B cell (primary cell): ENCODE data around the gene RNF166.

ENCODE experiments used
- EZH2 ChIP-seq: IDR thresholded peaks from 2 replicates; pipeline ENCODE4 v1.6.1; 2012; ENCODE audit warnings: borderline replicate concordance, low read depth, mild to moderate bottlenecking, moderate library complexity, low read length; ENCODE audit not compliant: insufficient read depth, poor library complexity, severe bottlenecking
- TF ChIP-seq, protein P1 (sequence below): fragments of 200-600 bp; IDR thresholded peaks from one replicate; pipeline ENCODE4 v1.8.0; 2022; ENCODE audit warnings: antibody characterized with exemption, mild to moderate bottlenecking

DNA sequence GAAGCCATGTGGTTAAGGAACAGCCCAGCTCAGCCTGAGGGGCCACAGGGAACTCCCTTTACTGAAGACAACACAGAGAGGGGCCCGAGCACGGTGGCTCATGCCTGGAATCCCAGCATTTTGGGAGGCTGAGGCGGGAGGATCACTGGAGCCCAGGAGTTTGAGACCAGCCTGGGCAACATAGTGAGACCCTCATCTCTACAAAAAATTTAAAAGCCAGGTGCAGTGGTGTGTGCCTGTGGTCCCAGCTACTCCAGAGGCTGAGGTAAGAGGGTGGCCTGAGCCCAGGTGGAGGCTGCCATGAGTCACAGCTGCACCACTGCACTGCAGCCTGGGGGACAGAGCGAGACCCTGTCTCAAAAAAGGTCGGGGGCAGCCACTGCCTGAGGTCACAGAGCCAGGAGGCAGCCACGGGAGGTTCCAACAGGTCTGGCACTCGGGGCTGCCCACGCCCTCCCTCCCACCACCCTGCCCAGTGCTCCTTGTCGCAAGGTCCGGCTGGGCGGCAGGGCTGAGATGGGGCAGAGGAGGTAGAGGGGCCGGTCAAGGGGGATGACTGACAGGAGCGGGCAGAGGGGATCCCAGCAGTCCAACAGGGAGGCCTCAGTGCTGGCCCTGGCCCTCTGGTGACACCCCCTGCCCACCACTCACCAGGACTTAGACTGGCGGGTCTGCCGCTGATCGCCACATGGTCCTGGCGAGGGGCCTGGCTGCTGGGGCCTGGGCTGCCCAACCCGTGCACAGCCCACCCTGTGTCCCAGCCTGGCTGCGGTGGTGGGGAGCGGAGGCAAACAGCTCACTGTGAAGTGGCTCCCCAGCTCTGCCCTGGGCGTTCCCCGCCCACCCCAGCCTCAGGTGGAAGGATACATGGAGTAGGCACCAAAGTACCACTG is 58.8 kb downstream of the RNF166 start:
- TF ChIP-seq, protein P1, sequence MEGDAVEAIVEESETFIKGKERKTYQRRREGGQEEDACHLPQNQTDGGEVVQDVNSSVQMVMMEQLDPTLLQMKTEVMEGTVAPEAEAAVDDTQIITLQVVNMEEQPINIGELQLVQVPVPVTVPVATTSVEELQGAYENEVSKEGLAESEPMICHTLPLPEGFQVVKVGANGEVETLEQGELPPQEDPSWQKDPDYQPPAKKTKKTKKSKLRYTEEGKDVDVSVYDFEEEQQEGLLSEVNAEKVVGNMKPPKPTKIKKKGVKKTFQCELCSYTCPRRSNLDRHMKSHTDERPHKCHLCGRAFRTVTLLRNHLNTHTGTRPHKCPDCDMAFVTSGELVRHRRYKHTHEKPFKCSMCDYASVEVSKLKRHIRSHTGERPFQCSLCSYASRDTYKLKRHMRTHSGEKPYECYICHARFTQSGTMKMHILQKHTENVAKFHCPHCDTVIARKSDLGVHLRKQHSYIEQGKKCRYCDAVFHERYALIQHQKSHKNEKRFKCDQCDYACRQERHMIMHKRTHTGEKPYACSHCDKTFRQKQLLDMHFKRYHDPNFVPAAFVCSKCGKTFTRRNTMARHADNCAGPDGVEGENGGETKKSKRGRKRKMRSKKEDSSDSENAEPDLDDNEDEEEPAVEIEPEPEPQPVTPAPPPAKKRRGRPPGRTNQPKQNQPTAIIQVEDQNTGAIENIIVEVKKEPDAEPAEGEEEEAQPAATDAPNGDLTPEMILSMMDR, result no peak
- no peak for TF ChIP-seq EZH2
